WTC11 (cell line): Measurements from ENCODE around the gene FAF1. TPM values are rescaled to one million over a fixed set of nuclear protein-coding genes. Genes with fewer than 3 reads are reported as not detected.

Experiments used
- ATAC-seq: fragments of 200-7000 bp; cut with Tn5 transposase; 2 replicates; pipeline ENCODE4 v1.10.0; 2021; ENCODE audit warnings: mild to moderate bottlenecking, moderate library complexity
- CTCF ChIA-PET: fragments of 300-600 bp; sonication (Branson Sonifier 250); formaldehyde crosslinking; loops from one replicate; lab custom pipeline; 2021; ENCODE audit warnings: antibody characterized with exemption; lab: Charles Lee
- POLR2A ChIA-PET: fragments of 350-600 bp; sonication (Branson Sonifier 250); formaldehyde crosslinking; loops from one replicate; lab custom pipeline; 2021; ENCODE audit warnings: antibody characterized with exemption; lab: Charles Lee
- DNase-seq: peaks from one replicate; pipeline ENCODE4 v3.0.0; 2021; ENCODE audit warnings: low spot score
- H3K27ac Mint-ChIP-seq: 2 replicates; pipeline ENCODE4 v1.8.0; 2021; ENCODE audit warnings: mixed read lengths
- H3K27me3 Mint-ChIP-seq: 2 replicates; pipeline ENCODE4 v1.8.0; 2021; ENCODE audit warnings: low read depth, mild to moderate bottlenecking, moderate library complexity, mixed read lengths
- H3K36me3 Mint-ChIP-seq: 2 replicates; pipeline ENCODE4 v1.8.0; 2021; ENCODE audit warnings: mixed read lengths
- H3K4me1 Mint-ChIP-seq: 2 replicates; pipeline ENCODE4 v1.8.0; 2022; ENCODE audit warnings: mixed read lengths
- H3K4me3 Mint-ChIP-seq: 2 replicates; pipeline ENCODE4 v1.8.0; 2021; ENCODE audit warnings: mild to moderate bottlenecking, moderate library complexity, mixed read lengths
- H3K9me3 Mint-ChIP-seq: 2 replicates; pipeline ENCODE4 v1.8.0; 2021; ENCODE audit warnings: mixed read lengths
- ATF6 ChIP-seq: sonication (generic); formaldehyde crosslinking; IDR thresholded peaks from 2 replicates; pipeline ENCODE4 v1.8.1; 2023; ENCODE audit warnings: mild to moderate bottlenecking, missing genetic modification reagents
- ELF4 ChIP-seq: sonication (generic); formaldehyde crosslinking; IDR thresholded peaks from 2 replicates; pipeline ENCODE4 v1.8.1; 2022; ENCODE audit warnings: low read depth, mild to moderate bottlenecking, moderate library complexity, missing genetic modification reagents
- ETV6 ChIP-seq: sonication (generic); formaldehyde crosslinking; IDR thresholded peaks from 2 replicates; pipeline ENCODE4 v1.8.1; 2022; ENCODE audit warnings: mild to moderate bottlenecking, missing genetic modification reagents
- FOXP1 ChIP-seq: sonication (generic); formaldehyde crosslinking; IDR thresholded peaks from 2 replicates; pipeline ENCODE4 v1.8.0; 2022; ENCODE audit warnings: missing genetic modification reagents, mild to moderate bottlenecking, moderate library complexity, borderline replicate concordance
- HMGA2 ChIP-seq: fragments of 250-450 bp; sonication (Bioruptor Pico); IDR thresholded peaks from 2 replicates; pipeline ENCODE4 v1.4.0; 2021; ENCODE audit warnings: mild to moderate bottlenecking, moderate library complexity
- HMGXB4 ChIP-seq: sonication (generic); formaldehyde crosslinking; IDR thresholded peaks from 2 replicates; pipeline ENCODE4 v1.8.1; 2023; ENCODE audit warnings: mild to moderate bottlenecking, moderate library complexity, missing genetic modification reagents
- IRF2 ChIP-seq: sonication (generic); formaldehyde crosslinking; IDR thresholded peaks from 2 replicates; pipeline ENCODE4 v1.8.0; 2022; ENCODE audit warnings: low read depth, missing genetic modification reagents, borderline replicate concordance
- MAX ChIP-seq: sonication (generic); formaldehyde crosslinking; IDR thresholded peaks from 2 replicates; pipeline ENCODE4 v1.8.0; 2022; ENCODE audit warnings: mild to moderate bottlenecking, missing genetic modification reagents
- MXD4 ChIP-seq: fragments of 250-450 bp; sonication (Bioruptor Pico); IDR thresholded peaks from 2 replicates; pipeline ENCODE4 v1.8.0; 2021; ENCODE audit warnings: mild to moderate bottlenecking, moderate library complexity, borderline replicate concordance
- PRDM15 ChIP-seq: sonication (generic); formaldehyde crosslinking; IDR thresholded peaks from 2 replicates; pipeline ENCODE4 v1.8.0; 2022; ENCODE audit warnings: missing genetic modification reagents
- TEAD4 ChIP-seq: sonication (generic); formaldehyde crosslinking; IDR thresholded peaks from 2 replicates; pipeline ENCODE4 v1.8.0; 2022; ENCODE audit warnings: mild to moderate bottlenecking, missing genetic modification reagents
- ZMAT4 ChIP-seq: fragments of 250-450 bp; sonication (Bioruptor Pico); IDR thresholded peaks from 2 replicates; pipeline ENCODE4 v1.9.0; 2021; ENCODE audit warnings: mild to moderate bottlenecking
- ZNF138 ChIP-seq: sonication (generic); formaldehyde crosslinking; conservative IDR thresholded peaks from 2 replicates; pipeline ENCODE4 v1.8.1; 2022; ENCODE audit warnings: mild to moderate bottlenecking, moderate library complexity, missing genetic modification reagents
- ZNF263 ChIP-seq: sonication (generic); formaldehyde crosslinking; IDR thresholded peaks from 2 replicates; pipeline ENCODE4 v1.8.1; 2022; ENCODE audit warnings: low read depth, mild to moderate bottlenecking, moderate library complexity, missing genetic modification reagents
- total RNA-seq: library from RNA; stranded (reverse); gene quantifications from 3 replicates; pipeline ENCODE4 v1.2.3, GENCODE V29; 2021
- TF ChIP-seq, protein P1 (sequence below): fragments of 250-450 bp; sonication (Bioruptor Pico); IDR thresholded peaks from 2 replicates; pipeline ENCODE4 v1.9.0; 2021; ENCODE audit warnings: mild to moderate bottlenecking, borderline replicate concordance
- TF ChIP-seq, protein P2 (sequence below): sonication (generic); formaldehyde crosslinking; IDR thresholded peaks from 2 replicates; pipeline ENCODE4 v1.8.0; 2023; ENCODE audit warnings: missing genetic modification reagents
- TF ChIP-seq, protein P3 (sequence below): sonication (generic); formaldehyde crosslinking; IDR thresholded peaks from 2 replicates; pipeline ENCODE4 v1.8.1; 2022; ENCODE audit warnings: mild to moderate bottlenecking, moderate library complexity, missing genetic modification reagents
- TF ChIP-seq, protein P4 (sequence below): sonication (generic); formaldehyde crosslinking; conservative IDR thresholded peaks from 2 replicates; pipeline ENCODE4 v1.8.1; 2022; ENCODE audit warnings: mild to moderate bottlenecking, missing genetic modification reagents

Gene FAF1
- total RNA-seq, 1 experiment from 2014 or later = 53.5 TPM

DNA sequence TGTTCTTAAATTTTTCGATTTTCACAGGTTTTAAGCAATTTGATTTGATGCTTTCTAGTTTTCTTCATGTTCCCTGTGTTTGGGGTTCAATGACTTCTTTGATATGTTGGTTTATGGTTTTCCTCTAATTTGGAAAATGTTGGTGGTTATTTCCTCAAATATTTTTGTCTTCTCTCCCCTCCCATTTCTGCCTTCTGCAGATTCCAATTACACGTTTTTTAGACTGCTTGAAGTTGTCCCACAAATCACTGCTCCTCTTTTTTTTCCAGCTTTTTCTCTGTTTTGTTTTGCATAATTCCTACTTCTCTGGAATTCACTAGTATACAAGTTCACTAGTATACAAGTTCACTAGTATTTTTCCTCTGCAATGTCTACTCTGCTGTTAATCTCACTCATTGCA lies 61.3 kb downstream of the FAF1 start (continued):
- TF ChIP-seq HMGXB4 (CRISPR knock-in tag) = no peak
- no peak for TF ChIP-seq ZNF263
- TF ChIP-seq ZMAT4 (CRISPR knock-in tag) = no peak
- TF ChIP-seq IRF2 (CRISPR knock-in tag) = no peak
- TF ChIP-seq ATF6 (CRISPR knock-in tag) = no peak
- no peak for TF ChIP-seq PRDM15 (CRISPR knock-in tag)
- TF ChIP-seq FOXP1 = no peak
- no peak for TF ChIP-seq TEAD4
- TF ChIP-seq, protein P1, sequence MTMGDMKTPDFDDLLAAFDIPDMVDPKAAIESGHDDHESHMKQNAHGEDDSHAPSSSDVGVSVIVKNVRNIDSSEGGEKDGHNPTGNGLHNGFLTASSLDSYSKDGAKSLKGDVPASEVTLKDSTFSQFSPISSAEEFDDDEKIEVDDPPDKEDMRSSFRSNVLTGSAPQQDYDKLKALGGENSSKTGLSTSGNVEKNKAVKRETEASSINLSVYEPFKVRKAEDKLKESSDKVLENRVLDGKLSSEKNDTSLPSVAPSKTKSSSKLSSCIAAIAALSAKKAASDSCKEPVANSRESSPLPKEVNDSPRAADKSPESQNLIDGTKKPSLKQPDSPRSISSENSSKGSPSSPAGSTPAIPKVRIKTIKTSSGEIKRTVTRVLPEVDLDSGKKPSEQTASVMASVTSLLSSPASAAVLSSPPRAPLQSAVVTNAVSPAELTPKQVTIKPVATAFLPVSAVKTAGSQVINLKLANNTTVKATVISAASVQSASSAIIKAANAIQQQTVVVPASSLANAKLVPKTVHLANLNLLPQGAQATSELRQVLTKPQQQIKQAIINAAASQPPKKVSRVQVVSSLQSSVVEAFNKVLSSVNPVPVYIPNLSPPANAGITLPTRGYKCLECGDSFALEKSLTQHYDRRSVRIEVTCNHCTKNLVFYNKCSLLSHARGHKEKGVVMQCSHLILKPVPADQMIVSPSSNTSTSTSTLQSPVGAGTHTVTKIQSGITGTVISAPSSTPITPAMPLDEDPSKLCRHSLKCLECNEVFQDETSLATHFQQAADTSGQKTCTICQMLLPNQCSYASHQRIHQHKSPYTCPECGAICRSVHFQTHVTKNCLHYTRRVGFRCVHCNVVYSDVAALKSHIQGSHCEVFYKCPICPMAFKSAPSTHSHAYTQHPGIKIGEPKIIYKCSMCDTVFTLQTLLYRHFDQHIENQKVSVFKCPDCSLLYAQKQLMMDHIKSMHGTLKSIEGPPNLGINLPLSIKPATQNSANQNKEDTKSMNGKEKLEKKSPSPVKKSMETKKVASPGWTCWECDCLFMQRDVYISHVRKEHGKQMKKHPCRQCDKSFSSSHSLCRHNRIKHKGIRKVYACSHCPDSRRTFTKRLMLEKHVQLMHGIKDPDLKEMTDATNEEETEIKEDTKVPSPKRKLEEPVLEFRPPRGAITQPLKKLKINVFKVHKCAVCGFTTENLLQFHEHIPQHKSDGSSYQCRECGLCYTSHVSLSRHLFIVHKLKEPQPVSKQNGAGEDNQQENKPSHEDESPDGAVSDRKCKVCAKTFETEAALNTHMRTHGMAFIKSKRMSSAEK (CRISPR knock-in tag) = no peak
- TF ChIP-seq, protein P2, sequence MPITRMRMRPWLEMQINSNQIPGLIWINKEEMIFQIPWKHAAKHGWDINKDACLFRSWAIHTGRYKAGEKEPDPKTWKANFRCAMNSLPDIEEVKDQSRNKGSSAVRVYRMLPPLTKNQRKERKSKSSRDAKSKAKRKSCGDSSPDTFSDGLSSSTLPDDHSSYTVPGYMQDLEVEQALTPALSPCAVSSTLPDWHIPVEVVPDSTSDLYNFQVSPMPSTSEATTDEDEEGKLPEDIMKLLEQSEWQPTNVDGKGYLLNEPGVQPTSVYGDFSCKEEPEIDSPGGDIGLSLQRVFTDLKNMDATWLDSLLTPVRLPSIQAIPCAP (CRISPR knock-in tag) = no peak
- no peak for TF ChIP-seq HMGA2 (CRISPR knock-in tag)

DNA sequence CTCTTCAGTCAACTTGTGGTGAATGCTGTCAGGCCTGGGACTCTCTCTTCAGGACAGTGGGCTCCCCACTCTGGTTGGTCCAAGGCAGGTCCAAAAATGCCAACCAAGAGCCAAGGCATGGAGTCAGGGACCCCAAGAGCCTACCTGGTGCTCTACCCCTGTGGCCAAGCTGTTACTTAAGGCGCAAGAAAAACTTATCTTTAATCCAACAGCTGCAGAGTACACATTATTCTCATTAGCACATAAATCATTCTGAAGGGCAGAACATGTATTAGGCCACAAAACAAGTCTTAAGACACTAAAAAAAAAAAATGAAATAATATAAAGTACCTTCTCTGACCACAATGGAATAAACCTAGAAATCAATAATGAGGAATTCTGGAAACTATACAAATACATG lies 65.7 kb downstream of the FAF1 start:
- no peak overlapping the region for H3K4me3 Mint-ChIP-seq
- H3K27me3 Mint-ChIP-seq = peaks cover 6% of the 10 kb centered on the region
- CTCF ChIA-PET = no interaction called here

More for the DNA sequence above, 65.7 kb downstream of the FAF1 start:
- H3K9me3 Mint-ChIP-seq = peaks cover 49% of the 10 kb centered on the region
- POLR2A ChIA-PET = no interaction called here
- H3K27ac Mint-ChIP-seq = no peak overlapping the region
- no peaks in the 10 kb centered on the region for H3K4me1 Mint-ChIP-seq
- DNase-seq (no peak), ATAC-seq (no peak)
- TF ChIP-seq, protein P3, sequence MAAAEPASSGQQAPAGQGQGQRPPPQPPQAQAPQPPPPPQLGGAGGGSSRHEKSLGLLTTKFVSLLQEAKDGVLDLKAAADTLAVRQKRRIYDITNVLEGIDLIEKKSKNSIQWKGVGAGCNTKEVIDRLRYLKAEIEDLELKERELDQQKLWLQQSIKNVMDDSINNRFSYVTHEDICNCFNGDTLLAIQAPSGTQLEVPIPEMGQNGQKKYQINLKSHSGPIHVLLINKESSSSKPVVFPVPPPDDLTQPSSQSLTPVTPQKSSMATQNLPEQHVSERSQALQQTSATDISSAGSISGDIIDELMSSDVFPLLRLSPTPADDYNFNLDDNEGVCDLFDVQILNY (CRISPR knock-in tag) = no peak
- TF ChIP-seq ETV6 (CRISPR knock-in tag) (no peak), ELF4 (CRISPR knock-in tag) (no peak), FOXP1 (no peak), HMGA2 (CRISPR knock-in tag) (no peak), MAX (CRISPR knock-in tag) (no peak), MXD4 (CRISPR knock-in tag) (no peak), IRF2 (CRISPR knock-in tag) (no peak), ZNF138 (CRISPR knock-in tag) (no peak)
- TF ChIP-seq, protein P4, sequence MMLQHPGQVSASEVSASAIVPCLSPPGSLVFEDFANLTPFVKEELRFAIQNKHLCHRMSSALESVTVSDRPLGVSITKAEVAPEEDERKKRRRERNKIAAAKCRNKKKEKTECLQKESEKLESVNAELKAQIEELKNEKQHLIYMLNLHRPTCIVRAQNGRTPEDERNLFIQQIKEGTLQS = no peak
- peaks cover 32% of the 10 kb centered on the region for H3K36me3 Mint-ChIP-seq
